LoVo (cell line): ENCODE data around the gene AP1G2.

Experiments used
- DNase-seq: peaks from one replicate; pipeline ENCODE4 v3.0.0-alpha.2; 2016; ENCODE audit warnings: low spot score

Gene AP1G2

GRCh38 chr14:23570806-23571483, 3.4 kb upstream of the AP1G2 start:
- DNase-seq, result no peak

- no peak for DNase-seq
These were observed 2.0 kb upstream of the AP1G2 start for GRCh38 chr14:23569443-23570151.

- DNase-seq, result peak; percentile 22
These were observed 1.2 kb upstream of the AP1G2 start for GRCh38 chr14:23568600-23569331.

- no peak for DNase-seq
These were observed 519 bp upstream of the AP1G2 start for GRCh38 chr14:23568021-23568599.

- DNase-seq, result peak; percentile 9
These were observed 809 bp downstream of the AP1G2 start for GRCh38 chr14:23566778-23567185.

- DNase-seq, result no peak
These were observed 1.3 kb downstream of the AP1G2 start for GRCh38 chr14:23566112-23566777.

- no peak for DNase-seq
These were observed 2.0 kb downstream of the AP1G2 start for GRCh38 chr14:23565626-23566025.

- DNase-seq, result no peak
These were observed 2.7 kb downstream of the AP1G2 start for GRCh38 chr14:23564876-23565275.

GRCh38 chr14:23564181-23564812, 3.3 kb downstream of the AP1G2 start:
- DNase-seq, result no peak

GRCh38 chr14:23563473-23564180, 4.0 kb downstream of the AP1G2 start:
- DNase-seq, result no peak

- peak; percentile 47 for DNase-seq
These were observed 4.6 kb downstream of the AP1G2 start for GRCh38 chr14:23562822-23563472.

- no peak for DNase-seq
These were observed 5.4 kb downstream of the AP1G2 start for GRCh38 chr14:23561873-23562821.

- DNase-seq, result no peak
These were observed 6.3 kb downstream of the AP1G2 start for GRCh38 chr14:23561259-23561658.

- no peak for DNase-seq
These were observed 7.6 kb downstream of the AP1G2 start for GRCh38 chr14:23559926-23560520.

GRCh38 chr14:23559010-23559925, 8.3 kb downstream of the AP1G2 start:
- DNase-seq, result peak; percentile 53

GRCh38 chr14:23558346-23559009, 9.1 kb downstream of the AP1G2 start:
- DNase-seq, result no peak

- DNase-seq, result no peak
These were observed 9.6 kb downstream of the AP1G2 start for GRCh38 chr14:23557946-23558345.
